ENCODE data around the gene FBLN1.

Gene FBLN1

DNA sequence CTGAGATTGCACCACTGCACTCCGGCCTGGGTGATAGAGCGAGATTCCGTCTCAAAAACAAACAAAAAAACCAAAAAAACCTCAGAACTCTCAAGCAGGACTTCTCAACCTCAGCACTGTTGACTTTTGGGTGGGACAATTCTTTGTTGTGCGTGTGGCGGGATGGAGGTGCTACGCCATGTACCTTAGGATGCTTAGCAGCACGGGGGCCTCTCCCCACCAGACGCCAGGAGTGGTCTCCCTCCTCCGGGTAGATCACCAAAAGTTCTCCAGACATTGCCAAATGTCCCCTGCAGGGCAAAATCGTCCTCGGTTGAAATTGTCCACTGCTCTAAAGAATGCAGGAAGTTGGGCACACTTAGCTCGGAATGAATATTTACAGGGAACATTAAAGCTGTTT is 142.0 kb downstream of the FBLN1 start:
- no peak for DNase-seq

DNA sequence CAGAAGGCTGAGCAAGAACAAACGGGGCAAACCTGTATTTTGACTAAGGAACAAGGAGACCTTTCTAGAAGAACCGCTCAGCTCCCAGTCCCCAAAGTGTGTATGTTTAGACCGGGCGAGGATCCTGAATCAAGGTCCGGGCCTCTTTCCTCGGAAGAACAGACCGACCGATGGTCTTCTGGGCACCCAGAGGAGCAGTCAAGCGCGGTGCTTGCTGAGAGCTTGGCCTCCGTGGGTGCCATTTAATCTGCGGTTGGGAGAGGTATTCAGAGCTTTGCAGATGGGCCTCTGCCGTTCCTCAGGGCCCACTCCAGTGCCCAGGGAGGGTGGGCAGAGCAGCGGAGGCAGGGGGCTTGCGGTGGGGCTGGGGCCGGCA is 142.5 kb downstream of the FBLN1 start:
- DNase-seq = no peak

GRCh38 chr22:45645526-45646414 is 143.1 kb downstream of the FBLN1 start:
- peak; percentile 63 for DNase-seq

DNA sequence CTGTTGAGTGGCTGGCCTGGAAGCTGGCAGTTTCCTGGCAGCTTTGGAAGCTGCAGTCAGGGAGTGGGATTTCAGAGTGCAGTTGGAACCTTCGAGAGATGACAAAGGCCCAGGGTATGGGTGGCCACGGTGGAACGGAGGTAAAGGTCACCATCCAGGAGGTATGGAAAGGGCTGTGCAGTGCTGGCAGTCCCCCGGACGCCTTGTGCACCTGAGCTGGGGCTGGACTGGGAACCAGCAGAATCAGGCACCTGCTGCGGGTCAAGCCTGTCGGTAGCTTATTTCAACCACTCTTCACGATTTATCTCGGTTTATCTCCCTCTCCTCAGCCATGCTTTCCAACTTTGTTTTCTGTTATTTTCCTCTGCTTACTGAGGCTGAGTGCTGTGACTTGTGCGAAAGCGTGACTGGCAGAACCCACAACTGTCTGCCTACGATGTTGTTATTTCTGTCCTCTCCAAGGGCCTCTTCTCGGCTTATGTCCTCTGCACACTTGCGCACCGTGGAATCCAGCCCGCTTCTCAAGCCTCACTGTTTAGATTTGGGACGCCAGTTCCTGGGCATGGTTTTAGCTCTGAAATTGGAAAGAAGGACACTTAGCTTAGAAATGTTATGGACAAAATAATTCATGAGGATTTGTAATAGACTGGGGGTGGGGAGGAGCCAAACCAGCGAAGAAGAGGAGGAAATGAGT is 145.0 kb downstream of the FBLN1 start:
- DNase-seq = no peak

GRCh38 chr22:45648301-45649117 is 145.8 kb downstream of the FBLN1 start:
- no peak for DNase-seq

GRCh38 chr22:45649809-45650208 is 147.1 kb downstream of the FBLN1 start:
- DNase-seq = no peak

- DNase-seq = no peak
Observed at GRCh38 chr22:45650721-45651120, 148.0 kb downstream of the FBLN1 start.
